Nephron (organoid): ENCODE data around the gene APLNR.

Source experiments
- H3K27ac Mint-ChIP-seq, 3 experiments: 2 replicates each; pipeline ENCODE4 v1.8.0; 2020; ENCODE audit warnings: mixed read lengths in 3 of 3, mild to moderate bottlenecking in 2 of 3, moderate library complexity in 1 of 3
- H3K27me3 Mint-ChIP-seq: 2 replicates; pipeline ENCODE4 v1.8.0; 2021; ENCODE audit warnings: low read depth, mild to moderate bottlenecking, moderate library complexity, mixed read lengths
- H3K36me3 Mint-ChIP-seq: 2 replicates; pipeline ENCODE4 v1.8.0; 2020; ENCODE audit warnings: low read depth, mixed read lengths
- H3K4me1 Mint-ChIP-seq: 2 replicates; pipeline ENCODE4 v1.8.0; 2020; ENCODE audit warnings: mixed read lengths
- H3K4me3 Mint-ChIP-seq, 3 experiments: 2 replicates each; pipeline ENCODE4 v1.8.0; 2020; ENCODE audit warnings: mild to moderate bottlenecking in 3 of 3, mixed read lengths in 3 of 3, moderate library complexity in 2 of 3
- H3K9me3 Mint-ChIP-seq: 2 replicates; pipeline ENCODE4 v1.8.0; 2020; ENCODE audit warnings: mixed read lengths
- CTCF ChIP-seq, 3 experiments: fragments of 200-600 bp; sonication (generic); IDR thresholded peaks; one replicate each; pipeline ENCODE4 v1.5.0; 2021; ENCODE audit warnings: antibody characterized with exemption in 3 of 3; ENCODE audit not compliant: unreplicated experiment in 3 of 3

APLNR gene

DNA sequence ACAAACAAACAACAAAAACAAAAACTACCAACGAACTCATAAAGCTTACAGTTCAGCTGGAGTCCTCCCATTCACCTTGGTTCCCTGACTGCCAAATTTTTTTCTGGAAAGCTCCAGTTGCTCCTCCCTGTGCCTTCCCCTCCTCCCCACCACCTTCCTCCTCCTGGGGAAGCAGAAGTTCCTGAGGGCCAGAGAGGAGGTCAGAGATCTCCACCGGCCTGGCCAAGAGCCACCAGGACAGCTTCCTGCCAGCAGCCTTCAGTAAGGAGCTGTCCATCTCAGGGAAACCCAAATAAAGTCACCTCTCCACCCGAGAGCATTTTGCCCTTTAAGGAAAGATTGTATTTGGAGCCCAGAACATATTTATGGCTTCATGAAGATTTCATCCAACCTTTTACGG is 20.0 kb downstream of the APLNR start:
- no peak for TF ChIP-seq CTCF (IDR thresholded peaks at IDR 0.05; ENCODE audit: unreplicated experiment in 3 of 3)
- no peaks in the 10 kb centered on the region for H3K9me3 Mint-ChIP-seq
- H3K27me3 Mint-ChIP-seq = no peaks in the 10 kb centered on the region
- peaks cover 20% of the 10 kb centered on the region for H3K4me1 Mint-ChIP-seq
- no peaks in the 10 kb centered on the region for H3K36me3 Mint-ChIP-seq
- peak overlapping the region in 2 of 3 experiments; percentile 39 to 44 for H3K27ac Mint-ChIP-seq
- H3K4me3 Mint-ChIP-seq = no peak overlapping the region

GRCh38 chr11:57216463-57216862 is 20.6 kb downstream of the APLNR start:
- H3K27ac Mint-ChIP-seq = no peak overlapping the region
- H3K4me3 Mint-ChIP-seq = no peak overlapping the region
- H3K4me1 Mint-ChIP-seq = peaks cover 22% of the 10 kb centered on the region
- no peaks in the 10 kb centered on the region for H3K9me3 Mint-ChIP-seq
- H3K27me3 Mint-ChIP-seq = no peaks in the 10 kb centered on the region
- TF ChIP-seq CTCF (IDR thresholded peaks at IDR 0.05; ENCODE audit: unreplicated experiment in 3 of 3) = no peak
- no peaks in the 10 kb centered on the region for H3K36me3 Mint-ChIP-seq

DNA sequence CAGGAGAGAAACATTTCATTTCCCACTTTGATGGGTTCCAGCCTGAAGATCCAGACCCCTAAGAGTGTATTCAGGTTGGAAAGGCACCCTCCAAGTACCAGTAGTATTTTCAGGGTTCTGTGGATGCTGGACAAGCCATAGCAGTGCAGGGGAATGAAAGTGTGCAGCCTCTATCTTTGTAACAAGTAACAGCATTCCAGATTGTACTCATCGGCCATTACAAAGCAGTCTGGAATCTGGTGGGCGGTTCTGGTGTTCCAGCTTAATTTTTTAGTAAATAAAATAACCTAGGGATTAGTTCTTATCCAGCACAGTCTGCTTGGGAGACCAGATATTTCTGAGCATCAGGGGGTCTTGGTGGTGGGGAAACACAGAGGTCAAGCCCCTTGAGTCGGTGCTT is 22.6 kb downstream of the APLNR start:
- Mint-ChIP-seq H3K9me3 (no peaks in the 10 kb centered on the region), H3K27me3 (no peaks in the 10 kb centered on the region), H3K4me1 (peaks cover 30% of the 10 kb centered on the region), H3K36me3 (no peaks in the 10 kb centered on the region), H3K27ac (no peak overlapping the region), H3K4me3 (no peak overlapping the region)
- TF ChIP-seq CTCF (IDR thresholded peaks at IDR 0.05; ENCODE audit: unreplicated experiment in 3 of 3) = no peak

- no peak for TF ChIP-seq CTCF (IDR thresholded peaks at IDR 0.05; ENCODE audit: unreplicated experiment in 3 of 3)
- no peak overlapping the region for H3K27ac Mint-ChIP-seq
- no peaks in the 10 kb centered on the region for H3K27me3 Mint-ChIP-seq
- peaks cover 28% of the 10 kb centered on the region for H3K4me1 Mint-ChIP-seq
- H3K4me3 Mint-ChIP-seq = no peak overlapping the region
- H3K9me3 Mint-ChIP-seq = no peaks in the 10 kb centered on the region
- H3K36me3 Mint-ChIP-seq = no peaks in the 10 kb centered on the region
Measured at GRCh38 chr11:57214098-57214417, 23.0 kb downstream of the APLNR start.

- Mint-ChIP-seq H3K36me3 (no peaks in the 10 kb centered on the region), H3K4me1 (peaks cover 28% of the 10 kb centered on the region), H3K4me3 (no peak overlapping the region), H3K27me3 (no peaks in the 10 kb centered on the region), H3K9me3 (no peaks in the 10 kb centered on the region), H3K27ac (no peak overlapping the region)
- TF ChIP-seq CTCF (IDR thresholded peaks at IDR 0.05; ENCODE audit: unreplicated experiment in 3 of 3) = no peak
Measured at GRCh38 chr11:57213342-57214097, 23.5 kb downstream of the APLNR start.

- TF ChIP-seq CTCF (IDR thresholded peaks at IDR 0.05; ENCODE audit: unreplicated experiment in 3 of 3) = no peak
Measured at GRCh38 chr11:57210781-57211180, 26.3 kb downstream of the APLNR start.

More at GRCh38 chr11:57210781-57211180, 26.3 kb downstream of the APLNR start:
- peaks cover 14% of the 10 kb centered on the region for H3K4me1 Mint-ChIP-seq
- H3K27ac Mint-ChIP-seq = peak overlapping the region in 2 of 3 experiments; percentile 62 to 70
- no peak overlapping the region for H3K4me3 Mint-ChIP-seq
- H3K9me3 Mint-ChIP-seq = no peaks in the 10 kb centered on the region
- no peaks in the 10 kb centered on the region for H3K27me3 Mint-ChIP-seq
- H3K36me3 Mint-ChIP-seq = no peaks in the 10 kb centered on the region
